Measurements from ENCODE around the gene PHLDA1.

Gene PHLDA1

GRCh38 chr12:76031414-76032042 is at the start of gene PHLDA1:
Gene PHLDA1 (minus strand): TSS chr12:76031776.
- peak; percentile 92 for DNase-seq (ENCODE audit: low spot score)

- no peak for DNase-seq (ENCODE audit: low spot score)
Observed at GRCh38 chr12:76080729-76081415, 49.3 kb upstream of the PHLDA1 start.

GRCh38 chr12:76080017-76080728 is 48.6 kb upstream of the PHLDA1 start:
- no peak for DNase-seq (ENCODE audit: low spot score)

GRCh38 chr12:76078748-76079147 is 47.2 kb upstream of the PHLDA1 start:
- DNase-seq (ENCODE audit: low spot score): no peak

GRCh38 chr12:76075448-76075847 is 43.9 kb upstream of the PHLDA1 start:
- DNase-seq (ENCODE audit: low spot score): no peak

- DNase-seq (ENCODE audit: low spot score): no peak
Observed at GRCh38 chr12:76074701-76075336, 43.2 kb upstream of the PHLDA1 start.

GRCh38 chr12:76073561-76073960 is 42.0 kb upstream of the PHLDA1 start:
- no peak for DNase-seq (ENCODE audit: low spot score)

DNA sequence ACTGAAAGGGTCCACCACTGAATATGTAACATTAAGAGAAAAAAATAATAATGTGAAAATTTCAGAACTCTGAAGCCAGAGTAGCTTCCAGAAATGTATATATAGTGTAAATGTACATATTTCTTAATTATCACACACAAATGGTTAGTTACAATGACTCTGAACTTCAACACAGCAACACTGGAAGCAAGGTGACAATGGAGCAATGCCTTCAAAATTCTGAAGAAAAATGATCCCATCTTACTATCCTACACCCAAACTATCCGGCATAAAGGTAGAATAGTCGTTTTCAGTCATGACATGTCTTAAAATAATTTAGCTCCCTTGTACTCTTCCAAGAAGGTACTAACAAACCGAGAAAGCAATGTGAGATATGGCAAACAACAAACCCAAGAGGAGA is 41.0 kb upstream of the PHLDA1 start:
- DNase-seq (ENCODE audit: low spot score): no peak

GRCh38 chr12:76069339-76069738 is 37.8 kb upstream of the PHLDA1 start:
- no peak for DNase-seq (ENCODE audit: low spot score)

GRCh38 chr12:76065917-76066316 is 34.3 kb upstream of the PHLDA1 start:
- DNase-seq (ENCODE audit: low spot score): no peak

- no peak for DNase-seq (ENCODE audit: low spot score)
Observed at GRCh38 chr12:76064904-76065303, 33.3 kb upstream of the PHLDA1 start.

GRCh38 chr12:76060111-76060510 is 28.5 kb upstream of the PHLDA1 start:
- DNase-seq (ENCODE audit: low spot score): no peak

- no peak for DNase-seq (ENCODE audit: low spot score)
Observed at GRCh38 chr12:76057326-76057725, 25.8 kb upstream of the PHLDA1 start.

DNA sequence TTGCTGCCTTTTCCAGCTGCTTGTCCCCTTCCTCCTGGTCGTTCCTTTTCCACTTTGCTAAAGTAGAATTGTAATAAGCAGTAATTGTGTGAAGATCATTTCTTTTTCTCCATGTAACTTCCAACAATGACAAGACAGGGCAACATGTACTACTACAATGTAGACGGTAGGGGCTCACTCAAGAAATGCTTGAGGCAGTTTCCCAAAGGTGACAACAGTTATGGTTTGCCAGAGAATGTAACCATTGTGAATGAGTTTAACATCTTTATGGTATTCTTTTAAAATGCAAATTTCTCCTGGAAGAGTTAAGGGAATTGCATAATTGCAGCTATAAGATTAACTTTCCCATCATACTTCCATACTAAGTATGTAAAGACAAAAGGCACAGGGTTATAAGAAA is 23.8 kb upstream of the PHLDA1 start:
- DNase-seq (ENCODE audit: low spot score): no peak

- DNase-seq (ENCODE audit: low spot score): no peak
Observed at GRCh38 chr12:76049575-76050251, 18.1 kb upstream of the PHLDA1 start.

GRCh38 chr12:76047742-76048141 is 16.2 kb upstream of the PHLDA1 start:
- DNase-seq (ENCODE audit: low spot score): no peak

DNA sequence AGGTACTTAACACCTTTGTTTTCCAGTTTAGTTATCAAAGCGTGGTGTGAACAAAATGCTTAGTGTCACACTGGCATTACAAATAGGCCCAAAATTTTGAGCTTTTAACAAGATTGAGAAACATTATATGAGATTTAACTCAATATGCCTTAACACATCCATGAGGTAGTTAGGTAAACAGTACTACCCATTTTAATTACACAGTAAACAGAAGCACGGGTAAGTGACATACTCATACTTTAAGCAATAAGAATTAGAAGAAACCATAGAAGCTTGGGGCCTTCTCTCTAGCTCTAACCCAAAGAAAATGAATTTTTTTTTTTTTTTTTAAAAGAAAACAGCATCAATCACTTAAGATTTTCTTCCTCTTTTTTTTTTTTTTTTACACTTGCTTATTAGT is 15.5 kb upstream of the PHLDA1 start:
- no peak for DNase-seq (ENCODE audit: low spot score)

DNA sequence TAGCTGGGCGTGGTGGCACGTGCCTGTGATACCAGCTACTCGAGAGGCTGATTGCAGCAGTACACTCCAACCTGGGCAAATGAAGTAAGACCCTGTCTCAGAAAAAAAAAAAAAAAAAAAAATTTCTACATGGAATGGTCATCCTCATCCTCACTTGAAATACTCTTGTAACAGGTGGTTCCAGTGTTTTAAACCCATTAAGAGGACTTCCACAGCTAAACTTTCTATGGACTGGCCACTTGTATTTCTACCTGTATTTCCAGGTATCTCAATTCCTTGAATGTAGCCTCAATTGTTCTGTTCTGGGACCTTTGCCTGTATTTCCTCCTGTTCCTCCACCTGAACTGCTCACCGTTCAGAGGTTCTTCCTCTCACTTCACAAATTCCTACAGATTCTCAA is 11.8 kb upstream of the PHLDA1 start:
- DNase-seq (ENCODE audit: low spot score): no peak

GRCh38 chr12:76042147-76042546 is 10.6 kb upstream of the PHLDA1 start:
- DNase-seq (ENCODE audit: low spot score): no peak

GRCh38 chr12:76041406-76041805 is 9.8 kb upstream of the PHLDA1 start:
- DNase-seq (ENCODE audit: low spot score): no peak

GRCh38 chr12:76040461-76040860 is 8.9 kb upstream of the PHLDA1 start:
- no peak for DNase-seq (ENCODE audit: low spot score)

- no peak for DNase-seq (ENCODE audit: low spot score)
Observed at GRCh38 chr12:76038176-76038575, 6.6 kb upstream of the PHLDA1 start.
